GM12865 (cell line): ENCODE measurements around the gene TRRAP.

Experiments used
- DNase-seq: peaks from one replicate; pipeline ENCODE4 v3.0.0; 2010; ENCODE audit warnings: low read depth
- H3K4me3 ChIP-seq: 2 replicates; pipeline ENCODE4 v1.5.1; 2011; ENCODE audit warnings: mild to moderate bottlenecking, low read depth, low read length, control low read depth
- CTCF ChIP-seq: IDR thresholded peaks from 2 replicates; pipeline ENCODE4 v1.5.1; 2011; ENCODE audit warnings: low read length, control low read depth, low read depth, inconsistent platforms; ENCODE audit not compliant: insufficient read depth; ENCODE audit errors: missing control alignments

Gene TRRAP

GRCh38 chr7:98956937-98957336, 78.6 kb downstream of the TRRAP start:
- no peak for TF ChIP-seq CTCF
- no peak overlapping the region for H3K4me3 ChIP-seq
- no peak for DNase-seq

GRCh38 chr7:98957766-98958165, 79.4 kb downstream of the TRRAP start:
- no peak for DNase-seq
- no peak for TF ChIP-seq CTCF
- H3K4me3 ChIP-seq = no peak overlapping the region

- TF ChIP-seq CTCF = no peak
- no peak for DNase-seq
- H3K4me3 ChIP-seq = no peak overlapping the region
Measured at GRCh38 chr7:98958968-98959367, 80.6 kb downstream of the TRRAP start.

- DNase-seq = no peak
- TF ChIP-seq CTCF = no peak
Measured at GRCh38 chr7:98963305-98963704, 85.0 kb downstream of the TRRAP start.

GRCh38 chr7:98964596-98964995, 86.3 kb downstream of the TRRAP start:
- no peak for TF ChIP-seq CTCF
- DNase-seq = no peak
- no peak overlapping the region for H3K4me3 ChIP-seq

More at GRCh38 chr7:98963305-98963704, 85.0 kb downstream of the TRRAP start:
- no peak overlapping the region for H3K4me3 ChIP-seq

GRCh38 chr7:98968621-98969020, 90.3 kb downstream of the TRRAP start:
- no peak for TF ChIP-seq CTCF
- DNase-seq = no peak
- no peak overlapping the region for H3K4me3 ChIP-seq

GRCh38 chr7:98969386-98969785, 91.1 kb downstream of the TRRAP start:
- no peak for DNase-seq
- no peak overlapping the region for H3K4me3 ChIP-seq
- no peak for TF ChIP-seq CTCF
